HEK293T (cell line): ENCODE results near the gene USP31.

Experiments used
- CTCF ChIA-PET: fragments of 350-600 bp; formaldehyde crosslinking; extraction: SDS; loops from one replicate; lab custom pipeline; 2021; ENCODE audit warnings: antibody characterized with exemption, inconsistent platforms; lab: Yijun Ruan, JAX
- POLR2A ChIA-PET: fragments of 350-600 bp; formaldehyde crosslinking; extraction: SDS; loops from one replicate; lab custom pipeline; 2020; ENCODE audit warnings: antibody characterized with exemption, inconsistent platforms; lab: Yijun Ruan, JAX
- DNase-seq: peaks from one replicate; pipeline ENCODE4 v3.0.0; 2012; ENCODE audit warnings: mixed read lengths; ENCODE audit errors: extremely low spot score
- ARNT ChIP-seq: fragments of 450-650 bp; IDR thresholded peaks from 2 replicates; pipeline ENCODE4 v1.6.1; 2017; ENCODE audit warnings: mild to moderate bottlenecking
- BHLHE40 ChIP-seq: fragments of 450-650 bp; IDR thresholded peaks from 2 replicates; pipeline ENCODE4 v1.6.1; 2016; ENCODE audit warnings: mild to moderate bottlenecking, moderate library complexity, borderline replicate concordance
- CTBP1 ChIP-seq: fragments of 450-650 bp; IDR thresholded peaks from 2 replicates; pipeline ENCODE4 v1.6.1; 2016; ENCODE audit warnings: borderline replicate concordance
- ELF4 ChIP-seq: fragments of 450-650 bp; IDR thresholded peaks from 2 replicates; pipeline ENCODE4 v1.6.1; 2017; ENCODE audit warnings: antibody characterized with exemption
- FOXA1 ChIP-seq: fragments of 450-650 bp; IDR thresholded peaks from 2 replicates; pipeline ENCODE4 v1.6.1; 2016; ENCODE audit warnings: mild to moderate bottlenecking
- FOXK2 ChIP-seq: fragments of 450-650 bp; IDR thresholded peaks from 2 replicates; pipeline ENCODE4 v1.6.1; 2016; ENCODE audit warnings: mild to moderate bottlenecking
- FOXM1 ChIP-seq: fragments of 450-650 bp; IDR thresholded peaks from 2 replicates; pipeline ENCODE4 v1.6.1; 2017; ENCODE audit warnings: mild to moderate bottlenecking, borderline replicate concordance
- HDGF ChIP-seq: fragments of 450-650 bp; IDR thresholded peaks from 2 replicates; pipeline ENCODE4 v1.6.1; 2017; ENCODE audit warnings: antibody characterized with exemption, borderline replicate concordance
- L3MBTL2 ChIP-seq: fragments of 450-650 bp; conservative IDR thresholded peaks from 2 replicates; pipeline ENCODE4 v1.6.1; 2016; ENCODE audit warnings: mild to moderate bottlenecking
- LEF1 ChIP-seq: fragments of 450-650 bp; IDR thresholded peaks from 2 replicates; pipeline ENCODE4 v1.6.1; 2017; ENCODE audit warnings: mild to moderate bottlenecking, borderline replicate concordance
- NFRKB ChIP-seq: fragments of 450-650 bp; IDR thresholded peaks from 2 replicates; pipeline ENCODE4 v1.6.1; 2016; ENCODE audit warnings: mild to moderate bottlenecking, moderate library complexity
- PKNOX1 ChIP-seq: fragments of 450-650 bp; IDR thresholded peaks from 2 replicates; pipeline ENCODE4 v1.6.1; 2016
- SP1 ChIP-seq: fragments of 450-650 bp; IDR thresholded peaks from 2 replicates; pipeline ENCODE4 v1.6.1; 2017
- SUZ12 ChIP-seq: fragments of 450-650 bp; IDR thresholded peaks from 2 replicates; pipeline ENCODE4 v1.6.1; 2016; ENCODE audit warnings: mild to moderate bottlenecking
- TARDBP ChIP-seq: fragments of 450-650 bp; IDR thresholded peaks from 2 replicates; pipeline ENCODE4 v1.6.1; 2016
- ZNF384 ChIP-seq: fragments of 450-650 bp; IDR thresholded peaks from 2 replicates; pipeline ENCODE4 v1.6.1; 2016

Gene USP31

GRCh38 chr16:23113185-23113584, 36.1 kb downstream of the USP31 start:
- DNase-seq, result no peak
- TF ChIP-seq FOXK2 (no peak), ELF4 (no peak), BHLHE40 (no peak), TARDBP (no peak), CTBP1 (no peak), L3MBTL2 (no peak), SUZ12 (no peak), HDGF (no peak), LEF1 (no peak), FOXA1 (no peak), ZNF384 (no peak), PKNOX1 (no peak), SP1 (no peak), FOXM1 (no peak), NFRKB (no peak), ARNT (no peak)
- ChIA-PET CTCF (no interaction called here), POLR2A (no interaction called here)

- no peak for TF ChIP-seq SUZ12
- no peak for TF ChIP-seq FOXK2
- no peak for TF ChIP-seq FOXM1
- TF ChIP-seq TARDBP, result no peak
- no peak for TF ChIP-seq FOXA1
- CTCF ChIA-PET, result no interaction called here
- DNase-seq, result no peak
- POLR2A ChIA-PET, result no interaction called here
Measured at GRCh38 chr16:23110257-23110899, 38.9 kb downstream of the USP31 start.

- TF ChIP-seq LEF1 (no peak), HDGF (no peak), FOXA1 (no peak), ZNF384 (no peak), L3MBTL2 (no peak), BHLHE40 (no peak), SP1 (no peak), ELF4 (no peak), CTBP1 (no peak), SUZ12 (no peak), TARDBP (no peak), PKNOX1 (no peak), NFRKB (no peak), FOXM1 (no peak), FOXK2 (no peak), ARNT (no peak)
- ChIA-PET POLR2A (no interaction called here), CTCF (no interaction called here)
- no peak for DNase-seq
Measured at GRCh38 chr16:23107936-23108335, 41.3 kb downstream of the USP31 start.

GRCh38 chr16:23107117-23107516, 42.1 kb downstream of the USP31 start:
- ChIA-PET CTCF (no interaction called here), POLR2A (no interaction called here)
- no peak for TF ChIP-seq SP1
- no peak for TF ChIP-seq FOXA1
- DNase-seq, result no peak

GRCh38 chr16:23105309-23105708, 43.9 kb downstream of the USP31 start:
- ChIA-PET CTCF (interaction anchor here (1.1 kb wide), 1 partner anchor 42 kb away, joined by 3 read pairs; no protein-coding TSS in a partner anchor), POLR2A (no interaction called here)
- no peak for DNase-seq
- TF ChIP-seq PKNOX1 (no peak), ELF4 (no peak), L3MBTL2 (no peak), LEF1 (no peak), TARDBP (no peak), ZNF384 (no peak), NFRKB (no peak), SUZ12 (no peak), SP1 (no peak), BHLHE40 (no peak), ARNT (no peak), FOXK2 (no peak), FOXM1 (no peak), HDGF (no peak), CTBP1 (no peak), FOXA1 (no peak)
